GM10248 (cell line): Measurements from ENCODE around the gene MVB12B.

Source experiments
- CTCF ChIA-PET: fragments of 300-600 bp; sonication (Branson Sonifier 250); formaldehyde crosslinking; extraction: SDS; loops from one replicate; lab custom pipeline; 2021; ENCODE audit warnings: antibody characterized with exemption; lab: Yijun Ruan, JAX
- POLR2A ChIA-PET: fragments of 350-650 bp; sonication (Branson Sonifier 250); formaldehyde crosslinking; extraction: SDS; loops from one replicate; lab custom pipeline; 2020; ENCODE audit warnings: antibody characterized with exemption; lab: Yijun Ruan, JAX
- DNase-seq: peaks from one replicate; pipeline ENCODE4 v3.0.0; 2012; ENCODE audit errors: extremely low spot score
- CTCF ChIP-seq: IDR thresholded peaks from 2 replicates; pipeline ENCODE4 v1.5.1; 2012; ENCODE audit warnings: mild to moderate bottlenecking, low read depth; ENCODE audit errors: extremely low read depth, missing control alignments, control extremely low read depth

Gene MVB12B

GRCh38 chr9:126528111-126528510 is 201.5 kb downstream of the MVB12B start:
- ChIA-PET POLR2A (no interaction called here), CTCF (no interaction called here)
- DNase-seq = no peak
- TF ChIP-seq CTCF = no peak

- ChIA-PET POLR2A (no interaction called here), CTCF (no interaction called here)
- no peak for TF ChIP-seq CTCF
- no peak for DNase-seq
Measured at GRCh38 chr9:126528915-126529314, 202.3 kb downstream of the MVB12B start.

GRCh38 chr9:126531035-126531571 is 204.5 kb downstream of the MVB12B start:
- DNase-seq = no peak
- POLR2A ChIA-PET = no interaction called here
- TF ChIP-seq CTCF = no peak
- CTCF ChIA-PET = interaction anchor here (2.9 kb wide), 1 partner anchor 31 kb away, joined by 18 read pairs; no protein-coding TSS in a partner anchor

GRCh38 chr9:126531591-126531990 is 205.0 kb downstream of the MVB12B start:
- DNase-seq = no peak
- ChIA-PET POLR2A (no interaction called here), CTCF (interaction anchor here (1.2 to 3.2 kb wide), 3 partner anchors 10 to 31 kb away, joined by 3 to 18 read pairs (median 12); no protein-coding TSS in a partner anchor)
- no peak for TF ChIP-seq CTCF

GRCh38 chr9:126532019-126532462 is 205.4 kb downstream of the MVB12B start:
- CTCF ChIA-PET = interaction anchor here (1.2 to 3.2 kb wide), 3 partner anchors 10 to 31 kb away, joined by 3 to 18 read pairs (median 12); no protein-coding TSS in a partner anchor
- POLR2A ChIA-PET = no interaction called here
- TF ChIP-seq CTCF = no peak
- DNase-seq = no peak

- no peak for DNase-seq
- TF ChIP-seq CTCF = no peak
- CTCF ChIA-PET = interaction anchor here (1.2 to 3.2 kb wide), 4 partner anchors 11 to 42 kb away, joined by 3 to 18 read pairs (median 8); no protein-coding TSS in a partner anchor
- POLR2A ChIA-PET = no interaction called here
Measured at GRCh38 chr9:126532489-126532888, 205.9 kb downstream of the MVB12B start.
